ENCODE data around the gene F3. TPM values are rescaled to one million over a fixed set of nuclear protein-coding genes. Genes with fewer than 3 reads are reported as not detected.

The F3 gene
- total RNA-seq, 1 donor from 2014 or later = 29.1 TPM

- intact Hi-C loops (cut with DNase I) = no loop called here
These were observed 13.0 kb upstream of the F3 start for GRCh38 chr1:94554580-94554979.

GRCh38 chr1:94553931-94554330, 12.4 kb upstream of the F3 start:
- intact Hi-C loops (cut with DNase I) = no loop called here

More at GRCh38 chr1:94554580-94554979, 13.0 kb upstream of the F3 start:
- DNase-seq (ENCODE audit: low spot score) = no peak

GRCh38 chr1:94553323-94553730, 11.8 kb upstream of the F3 start:
- intact Hi-C loops (cut with DNase I) = no loop called here

More at GRCh38 chr1:94553931-94554330, 12.4 kb upstream of the F3 start:
- DNase-seq (ENCODE audit: low spot score) = no peak

GRCh38 chr1:94552071-94552586, 10.6 kb upstream of the F3 start:
- DNase-seq (ENCODE audit: low spot score) = no peak

More at GRCh38 chr1:94553323-94553730, 11.8 kb upstream of the F3 start:
- no peak for DNase-seq (ENCODE audit: low spot score)

GRCh38 chr1:94551449-94551848, 9.9 kb upstream of the F3 start:
- DNase-seq (ENCODE audit: low spot score) = no peak
- intact Hi-C loops (cut with DNase I) = no loop called here

More at GRCh38 chr1:94552071-94552586, 10.6 kb upstream of the F3 start:
- intact Hi-C loops (cut with DNase I) = no loop called here

- DNase-seq (ENCODE audit: low spot score) = no peak
- intact Hi-C loops (cut with DNase I) = no loop called here
These were observed 9.3 kb upstream of the F3 start for GRCh38 chr1:94550800-94551241.

- intact Hi-C loops (cut with DNase I) = no loop called here
- DNase-seq (ENCODE audit: low spot score) = no peak
These were observed 8.8 kb upstream of the F3 start for GRCh38 chr1:94550396-94550795.

GRCh38 chr1:94549706-94550105, 8.1 kb upstream of the F3 start:
- intact Hi-C loops (cut with DNase I) = no loop called here
- no peak for DNase-seq (ENCODE audit: low spot score)

- DNase-seq (ENCODE audit: low spot score) = no peak
- intact Hi-C loops (cut with DNase I) = loop anchor here (5.0 kb wide), 2 partner anchors 112 to 192 kb away; no protein-coding TSS in a partner anchor
These were observed 3.3 kb upstream of the F3 start for GRCh38 chr1:94544706-94545490.

- intact Hi-C loops (cut with DNase I) = loop anchor here (5.0 kb wide), 2 partner anchors 113 to 193 kb away; no protein-coding TSS in a partner anchor
- DNase-seq (ENCODE audit: low spot score) = no peak
These were observed 2.5 kb upstream of the F3 start for GRCh38 chr1:94543893-94544635.

- DNase-seq (ENCODE audit: low spot score) = no peak
- intact Hi-C loops (cut with DNase I) = loop anchor here (5.0 kb wide), 2 partner anchors 114 to 194 kb away; no protein-coding TSS in a partner anchor
These were observed 1.4 kb upstream of the F3 start for GRCh38 chr1:94543001-94543400.

- intact Hi-C loops (cut with DNase I) = loop anchor here (5.0 kb wide), 2 partner anchors 115 to 195 kb away; no protein-coding TSS in a partner anchor
- DNase-seq (ENCODE audit: low spot score) = no peak
These were observed 720 bp upstream of the F3 start for GRCh38 chr1:94542088-94542870.

GRCh38 chr1:94540440-94541245, 916 bp downstream of the F3 start:
- intact Hi-C loops (cut with DNase I) = loop anchor here (5.0 kb wide), 2 partner anchors 117 to 197 kb away; no protein-coding TSS in a partner anchor
- DNase-seq (ENCODE audit: low spot score) = no peak

GRCh38 chr1:94539496-94539895, 2.1 kb downstream of the F3 start:
- intact Hi-C loops (cut with DNase I) = no loop called here
- no peak for DNase-seq (ENCODE audit: low spot score)

GRCh38 chr1:94538243-94538827, 3.2 kb downstream of the F3 start:
- intact Hi-C loops (cut with DNase I) = no loop called here
- no peak for DNase-seq (ENCODE audit: low spot score)

GRCh38 chr1:94537254-94537653, 4.3 kb downstream of the F3 start:
- no peak for DNase-seq (ENCODE audit: low spot score)
- intact Hi-C loops (cut with DNase I) = no loop called here

GRCh38 chr1:94535879-94536278, 5.7 kb downstream of the F3 start:
- DNase-seq (ENCODE audit: low spot score) = no peak

GRCh38 chr1:94535095-94535494, 6.5 kb downstream of the F3 start:
- DNase-seq (ENCODE audit: low spot score) = no peak
- intact Hi-C loops (cut with DNase I) = no loop called here

More at GRCh38 chr1:94535879-94536278, 5.7 kb downstream of the F3 start:
- intact Hi-C loops (cut with DNase I) = no loop called here
